ENCODE measurements around the gene NGEF.

GRCh38 chr2:232833830-232834229 lies 179.2 kb downstream of the NGEF start:
- TF ChIP-seq EZH2 (IDR thresholded peaks at IDR 0.05; ENCODE audit: low read length, unreplicated experiment) = no peak
- no peak for TF ChIP-seq CTCF (conservative IDR thresholded peaks at IDR 0.05; ENCODE audit: low read depth, low read length)
